Measurements from ENCODE around the gene TAAR5.
"Not testable (repeated sequence)": the region's sequence is repeated elsewhere in the genome, so short reads cannot be mapped to it uniquely, and the experiment has no call there.

TAAR5 gene, protein sequence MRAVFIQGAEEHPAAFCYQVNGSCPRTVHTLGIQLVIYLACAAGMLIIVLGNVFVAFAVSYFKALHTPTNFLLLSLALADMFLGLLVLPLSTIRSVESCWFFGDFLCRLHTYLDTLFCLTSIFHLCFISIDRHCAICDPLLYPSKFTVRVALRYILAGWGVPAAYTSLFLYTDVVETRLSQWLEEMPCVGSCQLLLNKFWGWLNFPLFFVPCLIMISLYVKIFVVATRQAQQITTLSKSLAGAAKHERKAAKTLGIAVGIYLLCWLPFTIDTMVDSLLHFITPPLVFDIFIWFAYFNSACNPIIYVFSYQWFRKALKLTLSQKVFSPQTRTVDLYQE

GRCh38 chr6:132589454-132589853, at the start of gene TAAR5:
TSS of gene TAAR5 (minus strand) at chr6:132589741. CDS start at chr6:132589686, 55 bp downstream.
- DNase-seq: no peak

GRCh38 chr6:132637135-132637534, 47.6 kb upstream of the TAAR5 start:
- not testable (repeated sequence) for DNase-seq

GRCh38 chr6:132635906-132636305, 46.4 kb upstream of the TAAR5 start:
- DNase-seq: not testable (repeated sequence)

DNA sequence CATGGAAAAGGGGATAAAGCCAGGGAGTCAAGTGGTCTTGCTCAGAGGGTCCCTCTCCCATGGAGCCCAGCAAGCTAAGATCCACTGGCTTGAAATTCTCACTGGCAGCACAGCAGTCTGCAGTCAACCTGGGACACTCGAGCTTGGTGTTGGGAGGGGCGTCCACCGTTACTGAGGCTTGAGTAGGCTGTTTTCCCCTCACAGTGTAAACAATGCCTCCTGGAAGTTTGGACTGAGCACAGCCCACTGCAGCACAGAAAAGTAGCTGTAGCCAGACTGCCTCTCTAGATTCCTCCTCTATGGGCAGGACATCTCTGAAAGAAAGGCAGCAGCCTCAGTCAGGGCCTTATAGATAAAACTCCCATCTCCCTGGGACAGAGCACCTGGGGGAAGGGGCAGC, 45.7 kb upstream of the TAAR5 start:
- not testable (repeated sequence) for DNase-seq

- DNase-seq: no peak
Measured at GRCh38 chr6:132634796-132635195, 45.3 kb upstream of the TAAR5 start.

DNA sequence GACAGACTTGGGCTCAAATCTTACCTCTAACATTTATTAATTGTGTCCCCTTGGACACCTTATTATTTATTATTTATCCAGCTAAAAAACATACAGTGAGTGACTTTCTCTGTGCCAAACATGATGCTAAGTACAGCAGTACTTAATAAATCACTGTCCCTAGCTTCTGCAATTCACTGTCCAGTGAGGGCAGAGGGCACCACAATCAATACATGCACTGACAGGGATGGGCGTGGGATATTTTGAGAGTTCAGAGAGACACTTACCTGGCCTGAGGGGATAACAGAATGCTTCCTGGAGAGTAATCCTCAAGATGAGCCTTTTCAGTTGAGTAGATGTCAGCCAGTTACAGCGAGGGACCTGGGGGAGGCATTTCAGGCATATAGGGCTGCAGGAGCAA, 43.8 kb upstream of the TAAR5 start:
- DNase-seq: no peak

DNA sequence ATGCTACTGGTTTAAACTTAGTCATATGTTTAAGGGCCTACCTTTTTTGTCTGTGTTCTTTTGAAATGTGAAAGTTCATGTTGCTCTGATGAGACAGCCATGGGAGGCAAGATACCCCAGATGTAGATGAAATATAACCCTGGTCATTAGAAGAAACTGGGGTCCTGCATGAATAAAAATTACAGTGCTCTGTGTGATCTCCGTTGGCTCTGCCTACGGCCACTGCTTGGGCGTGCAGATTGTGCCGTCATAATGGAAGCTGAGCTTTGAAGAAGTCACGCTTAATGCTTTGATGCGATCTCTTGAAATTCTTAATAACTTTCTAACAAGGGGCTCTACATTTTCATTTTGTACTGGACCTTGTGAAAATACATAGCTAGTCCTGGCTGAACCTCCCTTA, 34.6 kb upstream of the TAAR5 start, which contains the start of gene TAAR2:
Gene TAAR2, minus strand, starts transcription at position 101 of the 400 bp plus-strand sequence. Its CDS starts 0 bp downstream, at position 101.
- DNase-seq: no peak

- DNase-seq: no peak
Measured at GRCh38 chr6:132623106-132623845, 33.7 kb upstream of the TAAR5 start.

DNA sequence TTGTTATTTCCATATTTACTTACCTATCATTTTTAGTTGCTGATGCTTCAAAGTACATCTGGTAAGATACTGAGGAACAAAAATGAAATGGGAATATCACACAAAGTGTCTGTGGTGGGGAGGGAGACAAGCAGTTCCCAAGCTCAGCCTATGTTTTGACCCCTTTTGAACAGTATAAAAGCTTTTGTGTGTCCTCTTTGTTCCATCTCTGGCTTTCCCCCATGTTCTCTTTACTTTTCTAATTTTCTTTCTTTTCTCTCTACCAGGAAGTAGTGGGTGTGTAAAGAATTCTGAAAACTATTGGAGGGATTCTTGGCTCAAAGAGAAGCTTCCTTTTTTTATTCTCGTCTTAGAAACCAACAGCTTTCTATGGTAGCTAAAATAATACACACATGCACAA, 27.1 kb upstream of the TAAR5 start:
- DNase-seq: no peak

DNA sequence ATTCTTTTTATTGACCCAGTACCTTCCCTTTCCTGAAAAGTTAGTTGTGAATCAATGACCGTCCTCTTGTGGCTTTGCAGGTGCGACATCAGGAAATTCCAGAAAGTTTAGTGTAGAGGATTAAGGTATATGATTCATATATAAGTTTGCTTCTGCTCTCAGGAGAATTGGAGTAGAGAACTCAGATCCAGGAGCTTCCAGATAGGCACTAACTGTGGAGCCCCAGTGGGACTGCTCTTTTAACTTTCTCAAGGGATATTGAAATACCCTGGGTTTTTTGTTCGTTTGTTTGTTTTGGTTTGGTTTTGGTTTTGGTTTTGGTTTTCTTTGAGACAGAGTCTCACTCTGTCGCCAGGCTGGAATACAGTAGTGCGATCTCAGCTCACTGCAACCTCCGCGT, 25.0 kb upstream of the TAAR5 start:
- DNase-seq: no peak

- no peak for DNase-seq
Measured at GRCh38 chr6:132612449-132613108, 23.0 kb upstream of the TAAR5 start.

DNA sequence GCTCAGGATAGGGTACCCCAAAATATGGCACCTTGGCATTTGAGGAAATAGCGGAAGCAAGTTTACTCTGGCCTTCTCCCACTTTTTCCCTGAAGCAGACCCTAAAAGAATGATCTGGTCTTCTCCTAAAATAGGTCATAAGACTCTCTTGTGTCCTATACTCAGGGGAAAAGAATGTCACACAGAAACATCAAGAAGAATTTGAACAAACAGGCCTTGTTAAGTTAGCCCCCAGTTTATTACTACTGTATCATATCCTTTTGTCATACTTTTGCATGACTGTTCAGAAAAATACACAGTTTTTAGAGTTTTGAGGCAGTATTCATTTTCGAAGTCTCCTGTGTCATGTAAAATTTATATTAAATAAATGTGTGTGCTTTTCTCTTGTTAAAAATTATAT, 22.1 kb upstream of the TAAR5 start:
- DNase-seq: no peak

GRCh38 chr6:132607544-132608233, 18.1 kb upstream of the TAAR5 start:
- no peak for DNase-seq

DNA sequence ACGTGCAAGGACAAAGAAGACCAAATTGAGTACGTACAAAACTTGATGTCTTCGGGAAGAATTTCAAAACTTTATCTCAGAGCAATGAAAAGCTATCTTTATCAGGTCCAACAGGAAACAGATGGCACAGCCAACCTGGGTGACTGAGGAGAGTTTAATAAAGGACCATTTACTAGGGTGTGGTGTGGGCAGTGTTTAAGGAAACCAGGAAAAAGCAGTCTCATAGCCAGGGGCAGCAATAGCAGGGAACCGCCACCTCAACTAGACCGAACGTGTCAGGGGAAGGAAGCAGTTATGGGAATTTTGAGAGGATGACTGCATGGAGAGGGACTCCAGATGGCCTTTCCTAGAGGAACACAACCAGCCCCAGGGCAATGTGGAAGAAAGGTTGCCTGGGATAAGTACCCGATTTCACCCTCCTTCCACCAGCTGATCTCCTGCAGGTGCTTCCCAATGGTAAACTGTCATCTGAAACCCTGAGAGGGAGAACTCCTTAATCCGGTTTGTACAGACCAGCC, 15.2 kb upstream of the TAAR5 start:
- no peak for DNase-seq

- not testable (repeated sequence) for DNase-seq
Measured at GRCh38 chr6:132600900-132601299, 11.4 kb upstream of the TAAR5 start.

DNA sequence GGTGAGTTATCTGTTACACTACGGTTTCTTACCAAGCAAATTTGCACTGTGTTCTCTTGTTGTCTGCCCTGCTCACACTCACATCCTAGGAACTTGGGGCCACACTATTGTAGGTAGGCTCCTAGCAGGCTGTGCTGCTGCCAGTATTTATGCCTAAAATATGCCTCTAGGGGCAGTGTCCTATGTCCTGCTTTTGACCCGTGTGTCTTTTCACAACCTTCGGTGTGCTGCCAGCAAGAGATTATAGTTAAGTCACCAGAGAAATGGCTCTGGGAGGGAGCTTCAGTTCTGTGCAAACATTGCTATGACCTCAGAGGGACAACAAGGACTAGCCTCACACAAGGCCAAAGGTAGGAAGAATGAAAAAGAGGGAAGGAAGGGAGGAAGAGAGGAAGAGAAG, 8.9 kb upstream of the TAAR5 start:
- no peak for DNase-seq

- DNase-seq: no peak
Measured at GRCh38 chr6:132596201-132596600, 6.7 kb upstream of the TAAR5 start.

DNA sequence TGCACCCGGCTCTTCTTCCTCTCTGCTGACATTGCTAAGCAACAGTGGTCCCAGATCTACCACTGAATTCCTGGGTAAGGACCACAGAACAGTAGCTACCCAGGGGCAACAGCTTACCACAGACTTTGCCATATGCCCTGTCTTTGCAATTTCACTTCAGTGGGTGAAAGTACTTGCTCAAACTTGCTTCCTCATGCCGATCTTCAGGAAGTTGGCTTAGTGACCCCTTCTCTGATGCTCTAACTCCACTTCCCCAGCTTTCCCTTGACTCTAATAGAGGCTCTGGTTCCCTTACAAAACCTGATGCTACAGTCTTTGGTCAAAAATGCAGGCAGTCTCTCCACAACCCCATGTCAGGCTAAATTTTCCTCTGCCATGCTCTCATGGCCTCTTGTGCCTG, 3.3 kb upstream of the TAAR5 start:
- no peak for DNase-seq

GRCh38 chr6:132590362-132590761, 821 bp upstream of the TAAR5 start:
- DNase-seq: no peak

- no peak for DNase-seq
Measured at GRCh38 chr6:132587424-132587823, 2.1 kb downstream of the TAAR5 start.

DNA sequence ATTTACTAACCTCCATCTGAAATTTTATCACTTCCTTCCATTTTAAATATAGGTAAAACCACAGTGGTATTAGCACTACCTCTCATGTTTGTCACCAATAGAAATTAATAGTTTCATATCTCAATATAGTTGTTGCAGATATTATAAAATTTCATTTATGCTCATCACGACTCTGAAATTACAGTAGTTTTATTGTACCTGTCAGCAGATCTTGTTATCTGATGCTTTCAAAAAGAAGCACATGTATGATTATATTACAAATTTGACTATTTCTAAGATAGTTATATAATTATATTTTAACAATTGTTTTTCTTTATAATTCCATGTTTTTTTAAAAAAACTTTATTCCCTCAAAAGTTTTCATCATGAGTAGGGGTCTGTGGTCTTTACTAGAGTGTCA, 4.8 kb downstream of the TAAR5 start:
- no peak for DNase-seq

GRCh38 chr6:132571774-132572173, 17.8 kb downstream of the TAAR5 start:
- no peak for DNase-seq

DNA sequence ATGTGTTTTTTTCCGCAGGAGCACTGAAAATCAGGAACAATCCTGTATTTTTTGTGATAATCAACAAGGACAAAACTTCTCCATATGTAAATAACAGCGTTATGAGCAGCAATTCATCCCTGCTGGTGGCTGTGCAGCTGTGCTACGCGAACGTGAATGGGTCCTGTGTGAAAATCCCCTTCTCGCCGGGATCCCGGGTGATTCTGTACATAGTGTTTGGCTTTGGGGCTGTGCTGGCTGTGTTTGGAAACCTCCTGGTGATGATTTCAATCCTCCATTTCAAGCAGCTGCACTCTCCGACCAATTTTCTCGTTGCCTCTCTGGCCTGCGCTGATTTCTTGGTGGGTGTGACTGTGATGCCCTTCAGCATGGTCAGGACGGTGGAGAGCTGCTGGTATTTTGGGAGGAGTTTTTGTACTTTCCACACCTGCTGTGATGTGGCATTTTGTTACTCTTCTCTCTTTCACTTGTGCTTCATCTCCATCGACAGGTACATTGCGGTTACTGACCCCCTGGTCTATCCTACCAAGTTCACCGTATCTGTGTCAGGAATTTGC, 19.2 kb downstream of the TAAR5 start, which contains the start of gene TAAR6:
Gene TAAR6, plus strand, starts transcription at position 102 of the 557 bp plus-strand sequence. Its CDS starts 0 bp downstream, at position 102.
- DNase-seq: no peak

Data from NCI-H1436 treated with DMSO at 0.1 percent for 48 hours (cell line).